T-helper 1 cell treated with Interleukin-12 subunit alpha and Interleukin-12 subunit beta and Interleukin-4 antibody, amounts not matched to agents 30 μg/mL and 1 μg/mL, for 36 hours (primary cell): ENCODE measurements around the gene RHBG.

ENCODE experiments used
- H3K27ac Mint-ChIP-seq: one replicate; pipeline ENCODE4 v1.8.0; 2021; ENCODE audit warnings: mild to moderate bottlenecking, mixed read lengths
- H3K27me3 Mint-ChIP-seq: one replicate; pipeline ENCODE4 v1.8.0; 2021; ENCODE audit warnings: low read depth, mixed read lengths
- H3K36me3 Mint-ChIP-seq: one replicate; pipeline ENCODE4 v1.8.0; 2021; ENCODE audit warnings: low read depth, mixed read lengths
- H3K4me1 Mint-ChIP-seq: one replicate; pipeline ENCODE4 v1.8.0; 2021; ENCODE audit warnings: low read depth, mixed read lengths
- H3K4me3 Mint-ChIP-seq: one replicate; pipeline ENCODE4 v1.8.0; 2021; ENCODE audit warnings: mild to moderate bottlenecking, moderate library complexity, mixed read lengths
- H3K9me3 Mint-ChIP-seq: one replicate; pipeline ENCODE4 v1.8.0; 2021; ENCODE audit warnings: mixed read lengths

RHBG gene

GRCh38 chr1:156401681-156402081, 32.7 kb downstream of the RHBG start:
- Mint-ChIP-seq H3K4me3 (no peak overlapping the region), H3K27me3 (peaks cover 30% of the 10 kb centered on the region), H3K9me3 (no peaks in the 10 kb centered on the region), H3K4me1 (no peaks in the 10 kb centered on the region), H3K36me3 (no peaks in the 10 kb centered on the region), H3K27ac (no peak overlapping the region)

GRCh38 chr1:156402331-156403020, 33.5 kb downstream of the RHBG start:
- Mint-ChIP-seq H3K9me3 (no peaks in the 10 kb centered on the region), H3K4me3 (no peak overlapping the region), H3K27me3 (peaks cover 33% of the 10 kb centered on the region), H3K4me1 (no peaks in the 10 kb centered on the region), H3K27ac (no peak overlapping the region), H3K36me3 (no peaks in the 10 kb centered on the region)

- H3K36me3 Mint-ChIP-seq: no peaks in the 10 kb centered on the region
- H3K4me1 Mint-ChIP-seq: no peaks in the 10 kb centered on the region
- H3K27me3 Mint-ChIP-seq: peaks cover 34% of the 10 kb centered on the region
- no peaks in the 10 kb centered on the region for H3K9me3 Mint-ChIP-seq
- H3K4me3 Mint-ChIP-seq: no peak overlapping the region
- H3K27ac Mint-ChIP-seq: no peak overlapping the region
Observed at GRCh38 chr1:156405670-156406069, 36.7 kb downstream of the RHBG start.

GRCh38 chr1:156406251-156406650, 37.2 kb downstream of the RHBG start:
- Mint-ChIP-seq H3K4me3 (no peak overlapping the region), H3K4me1 (no peaks in the 10 kb centered on the region), H3K36me3 (no peaks in the 10 kb centered on the region), H3K27ac (no peak overlapping the region), H3K9me3 (no peaks in the 10 kb centered on the region), H3K27me3 (peaks cover 40% of the 10 kb centered on the region)

GRCh38 chr1:156407344-156407743, 38.3 kb downstream of the RHBG start:
- no peaks in the 10 kb centered on the region for H3K9me3 Mint-ChIP-seq
- peaks cover 47% of the 10 kb centered on the region for H3K27me3 Mint-ChIP-seq
- no peak overlapping the region for H3K4me3 Mint-ChIP-seq
- no peaks in the 10 kb centered on the region for H3K4me1 Mint-ChIP-seq
- no peak overlapping the region for H3K27ac Mint-ChIP-seq
- H3K36me3 Mint-ChIP-seq: no peaks in the 10 kb centered on the region

GRCh38 chr1:156407760-156408159, 38.7 kb downstream of the RHBG start:
- H3K27ac Mint-ChIP-seq: no peak overlapping the region
- H3K4me3 Mint-ChIP-seq: no peak overlapping the region
- H3K4me1 Mint-ChIP-seq: no peaks in the 10 kb centered on the region
- no peaks in the 10 kb centered on the region for H3K9me3 Mint-ChIP-seq
- no peaks in the 10 kb centered on the region for H3K36me3 Mint-ChIP-seq
- peaks cover 49% of the 10 kb centered on the region for H3K27me3 Mint-ChIP-seq

- no peaks in the 10 kb centered on the region for H3K4me1 Mint-ChIP-seq
- no peak overlapping the region for H3K4me3 Mint-ChIP-seq
Observed at GRCh38 chr1:156409439-156409838, 40.4 kb downstream of the RHBG start.

GRCh38 chr1:156410238-156410637, 41.2 kb downstream of the RHBG start:
- H3K27ac Mint-ChIP-seq: no peak overlapping the region
- no peaks in the 10 kb centered on the region for H3K36me3 Mint-ChIP-seq
- peaks cover 57% of the 10 kb centered on the region for H3K27me3 Mint-ChIP-seq
- H3K9me3 Mint-ChIP-seq: no peaks in the 10 kb centered on the region
- H3K4me1 Mint-ChIP-seq: no peaks in the 10 kb centered on the region
- H3K4me3 Mint-ChIP-seq: no peak overlapping the region

More at GRCh38 chr1:156409439-156409838, 40.4 kb downstream of the RHBG start:
- no peak overlapping the region for H3K27ac Mint-ChIP-seq
- no peaks in the 10 kb centered on the region for H3K9me3 Mint-ChIP-seq
- no peaks in the 10 kb centered on the region for H3K36me3 Mint-ChIP-seq
- H3K27me3 Mint-ChIP-seq: peaks cover 55% of the 10 kb centered on the region

- Mint-ChIP-seq H3K9me3 (no peaks in the 10 kb centered on the region), H3K4me3 (no peak overlapping the region), H3K27me3 (peaks cover 60% of the 10 kb centered on the region), H3K36me3 (no peaks in the 10 kb centered on the region), H3K4me1 (no peaks in the 10 kb centered on the region), H3K27ac (no peak overlapping the region)
Observed at GRCh38 chr1:156410740-156411139, 41.7 kb downstream of the RHBG start.

- Mint-ChIP-seq H3K4me1 (no peaks in the 10 kb centered on the region), H3K36me3 (no peaks in the 10 kb centered on the region), H3K4me3 (no peak overlapping the region), H3K27me3 (peaks cover 64% of the 10 kb centered on the region), H3K27ac (no peak overlapping the region), H3K9me3 (no peaks in the 10 kb centered on the region)
Observed at GRCh38 chr1:156412653-156413321, 43.8 kb downstream of the RHBG start.

GRCh38 chr1:156413391-156414246, 44.6 kb downstream of the RHBG start:
- H3K4me3 Mint-ChIP-seq: no peak overlapping the region
- H3K27ac Mint-ChIP-seq: no peak overlapping the region
- H3K36me3 Mint-ChIP-seq: no peaks in the 10 kb centered on the region
- no peaks in the 10 kb centered on the region for H3K4me1 Mint-ChIP-seq
- H3K9me3 Mint-ChIP-seq: no peaks in the 10 kb centered on the region
- peaks cover 65% of the 10 kb centered on the region for H3K27me3 Mint-ChIP-seq

GRCh38 chr1:156414461-156415064, 45.6 kb downstream of the RHBG start:
- Mint-ChIP-seq H3K36me3 (no peaks in the 10 kb centered on the region), H3K27me3 (peaks cover 74% of the 10 kb centered on the region), H3K4me1 (no peaks in the 10 kb centered on the region), H3K27ac (no peak overlapping the region), H3K9me3 (no peaks in the 10 kb centered on the region), H3K4me3 (no peak overlapping the region)

- Mint-ChIP-seq H3K4me3 (no peak overlapping the region), H3K9me3 (no peaks in the 10 kb centered on the region), H3K36me3 (no peaks in the 10 kb centered on the region), H3K4me1 (peaks cover 11% of the 10 kb centered on the region), H3K27ac (no peak overlapping the region), H3K27me3 (peaks cover 82% of the 10 kb centered on the region)
Observed at GRCh38 chr1:156416993-156417392, 48.0 kb downstream of the RHBG start.

GRCh38 chr1:156417401-156418020, 48.5 kb downstream of the RHBG start:
- peaks cover 11% of the 10 kb centered on the region for H3K4me1 Mint-ChIP-seq

More at GRCh38 chr1:156417401-156418020, 48.5 kb downstream of the RHBG start:
- Mint-ChIP-seq H3K4me3 (no peak overlapping the region), H3K27me3 (peaks cover 82% of the 10 kb centered on the region), H3K27ac (no peak overlapping the region), H3K36me3 (no peaks in the 10 kb centered on the region), H3K9me3 (no peaks in the 10 kb centered on the region)
